A673 (cell line): ENCODE results near the gene PCSK6. TPM values are rescaled to one million over a fixed set of nuclear protein-coding genes. Genes with fewer than 3 reads are reported as not detected.

Source experiments
- BruUV-seq: library from RNA; stranded (reverse); fragments of 400-500 nt; replicated peaks from 2 replicates; lab custom pipeline; 2021; lab: Mats Ljungman, UMichigan
- CTCF ChIA-PET: fragments of 300-600 bp; sonication (Branson Sonifier 250); formaldehyde crosslinking; loops from one replicate; lab custom pipeline; 2022; ENCODE audit warnings: antibody characterized with exemption; lab: Charles Lee
- POLR2A ChIA-PET: fragments of 300-600 bp; sonication (Branson Sonifier 250); formaldehyde crosslinking; loops from one replicate; lab custom pipeline; 2022; ENCODE audit warnings: antibody characterized with exemption; ENCODE audit not compliant: low non-redundant PET; lab: Charles Lee
- DNase-seq: peaks from one replicate; pipeline ENCODE4 v3.0.0-alpha.2; 2015; ENCODE audit warnings: low spot score
- H3K27ac ChIP-seq: fragments of 200-600 bp; sonication (generic); 2 replicates; pipeline ENCODE4 v1.5.1; 2016; ENCODE audit warnings: mixed run types, low read depth, mild to moderate bottlenecking, mixed read lengths, antibody characterized with exemption, low read length; ENCODE audit not compliant: poor library complexity, severe bottlenecking
- H3K27me3 ChIP-seq: fragments of 200-600 bp; sonication (generic); replicated peaks from 2 replicates; pipeline ENCODE4 v1.6.1; 2017; ENCODE audit warnings: mixed run types, low read depth, mild to moderate bottlenecking, mixed read lengths, antibody characterized with exemption, low read length; ENCODE audit not compliant: insufficient read depth, poor library complexity
- H3K36me3 ChIP-seq: fragments of 200-600 bp; sonication (generic); 2 replicates; pipeline ENCODE4 v1.6.1; 2016; ENCODE audit warnings: mixed run types, mild to moderate bottlenecking, mixed read lengths, antibody characterized with exemption, low read length; ENCODE audit not compliant: insufficient read depth, poor library complexity, severe bottlenecking
- H3K4me1 ChIP-seq: fragments of 200-600 bp; sonication (generic); 2 replicates; pipeline ENCODE4 v1.6.1; 2017; ENCODE audit warnings: mixed run types, mild to moderate bottlenecking, mixed read lengths, antibody characterized with exemption, low read length; ENCODE audit not compliant: insufficient read depth, poor library complexity, severe bottlenecking
- H3K4me3 ChIP-seq: fragments of 200-600 bp; sonication (generic); 2 replicates; pipeline ENCODE4 v1.5.1; 2016; ENCODE audit warnings: low read depth, mixed run types, mild to moderate bottlenecking, mixed read lengths, low read length; ENCODE audit not compliant: poor library complexity, severe bottlenecking
- H3K9me3 ChIP-seq: fragments of 200-600 bp; sonication (generic); 2 replicates; pipeline ENCODE4 v1.6.1; 2016; ENCODE audit warnings: mixed run types, low read depth, mild to moderate bottlenecking, mixed read lengths, antibody characterized with exemption, low read length; ENCODE audit not compliant: poor library complexity, severe bottlenecking
- CTCF ChIP-seq: fragments of 300-800, 200-600 bp; sonication (generic); conservative IDR thresholded peaks from 2 replicates; pipeline ENCODE4 v1.5.1; 2017; ENCODE audit warnings: low read depth, mild to moderate bottlenecking, antibody characterized with exemption, low read length, moderate library complexity, mixed read lengths
- EZH2 ChIP-seq: fragments of 200-600 bp; sonication (generic); IDR thresholded peaks from 2 replicates; pipeline ENCODE4 v1.6.1; 2017; ENCODE audit warnings: borderline replicate concordance, low read depth, mild to moderate bottlenecking, mixed read lengths, antibody characterized with exemption, low read length; ENCODE audit not compliant: poor library complexity, severe bottlenecking
- intact Hi-C: fragments of 100-400 bp; cut with micrococcal nuclease; formaldehyde crosslinking; loops from one replicate; pipeline ENCODE4 v1.10.0; 2022; ENCODE audit not compliant: unreplicated experiment
- total RNA-seq: library from RNA; stranded (reverse); gene quantifications from 2 replicates; pipeline ENCODE4 v1.2.3, GENCODE V29; 2021

PCSK6 gene
- total RNA-seq, 1 experiment from 2014 or later = 2.6 TPM

GRCh38 chr15:101366853-101367252 lies 122.7 kb downstream of the PCSK6 start:
- DNase-seq = no peak
- CTCF ChIA-PET = no interaction called here

DNA sequence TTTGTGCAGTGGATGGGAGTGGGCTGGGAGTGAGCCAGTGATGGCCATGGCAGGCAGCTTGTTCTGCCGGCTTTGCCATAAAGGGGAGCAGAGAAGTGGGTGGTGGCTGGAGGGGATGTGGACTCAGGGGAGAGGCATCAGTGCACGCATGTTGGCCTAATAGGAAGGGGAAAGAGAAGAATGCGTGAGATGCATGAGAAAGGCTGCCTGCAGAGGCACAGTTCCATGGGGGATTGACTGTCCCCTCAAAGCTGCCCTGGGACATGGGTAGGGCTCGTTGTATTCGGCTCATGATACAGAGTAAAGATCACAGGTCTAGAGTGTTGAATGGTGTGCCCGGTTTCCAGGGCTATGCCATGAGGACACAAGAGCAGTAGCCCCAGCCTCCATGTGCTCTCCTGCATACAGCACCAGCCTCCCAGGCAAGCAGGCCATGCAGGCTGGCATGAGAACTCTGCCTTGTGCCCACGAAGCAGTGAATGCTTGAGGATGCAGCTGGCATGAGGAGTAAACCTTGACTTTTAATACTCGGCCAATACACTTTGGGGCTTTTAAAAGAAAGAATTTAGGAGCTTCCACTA lies 126.4 kb downstream of the PCSK6 start:
- TF ChIP-seq EZH2 (no peak), CTCF (no peak)
- intact Hi-C loops = no loop called here
- Histone ChIP-seq H3K27me3 (no peaks in the 10 kb centered on the region), H3K4me1 (no peaks in the 10 kb centered on the region), H3K4me3 (no peak overlapping the region), H3K9me3 (no peaks in the 10 kb centered on the region), H3K36me3 (no peaks in the 10 kb centered on the region), H3K27ac (no peak overlapping the region)
- no TSS peak for BruUV-seq
- ChIA-PET CTCF (no interaction called here), POLR2A (interaction anchor here (0.6 kb wide), 1 partner anchor 10 kb away, joined by 3 read pairs; no protein-coding TSS in a partner anchor)
- DNase-seq = no peak

More at GRCh38 chr15:101366853-101367252, 122.7 kb downstream of the PCSK6 start:
- no TSS peak for BruUV-seq
- intact Hi-C loops = no loop called here
- POLR2A ChIA-PET = no interaction called here
- Histone ChIP-seq H3K4me3 (no peak overlapping the region), H3K27me3 (no peaks in the 10 kb centered on the region), H3K36me3 (no peaks in the 10 kb centered on the region), H3K9me3 (no peaks in the 10 kb centered on the region), H3K4me1 (no peaks in the 10 kb centered on the region), H3K27ac (no peak overlapping the region)
- TF ChIP-seq CTCF = no peak
- TF ChIP-seq EZH2 = no peak

- ChIA-PET POLR2A (no interaction called here), CTCF (no interaction called here)
- intact Hi-C loops = no loop called here
- H3K27me3 ChIP-seq = no peaks in the 10 kb centered on the region
- TF ChIP-seq CTCF = no peak
- TF ChIP-seq EZH2 = no peak
- BruUV-seq = no TSS peak
- DNase-seq = no peak
- H3K36me3 ChIP-seq = no peaks in the 10 kb centered on the region
- H3K27ac ChIP-seq = no peak overlapping the region
- H3K9me3 ChIP-seq = no peaks in the 10 kb centered on the region
- no peaks in the 10 kb centered on the region for H3K4me1 ChIP-seq
- no peak overlapping the region for H3K4me3 ChIP-seq
These were observed 127.1 kb downstream of the PCSK6 start for GRCh38 chr15:101362359-101362758.
